ENCODE results near the gene CADM2.
"Not testable (repeated sequence)": the region's sequence is repeated elsewhere in the genome, so short reads cannot be mapped to it uniquely, and the experiment has no call there.

CADM2 gene

DNA sequence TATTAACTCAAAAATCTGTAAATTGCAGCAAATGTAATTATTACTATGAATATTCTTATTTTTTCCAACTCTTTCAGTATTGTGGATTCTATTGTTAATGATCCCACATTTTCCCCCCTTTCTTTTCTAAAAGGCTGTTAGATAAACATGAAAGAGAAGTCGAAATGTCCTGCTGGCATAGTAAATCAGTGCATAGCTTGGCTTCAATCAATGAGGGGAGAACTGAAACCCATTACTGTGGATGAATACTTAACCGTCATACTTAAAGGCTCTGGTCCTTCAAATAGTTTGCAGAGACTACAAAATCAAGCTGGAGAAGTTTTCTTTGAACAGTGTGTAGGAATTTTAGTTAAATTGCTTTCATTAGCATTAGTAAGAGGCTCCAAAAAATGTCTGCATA lies 667.9 kb downstream of the CADM2 start:
- CTCF ChIA-PET = no interaction called here
- Mint-ChIP-seq H3K27ac (no peak overlapping the region), H3K4me3 (no peak overlapping the region), H3K4me1 (no peaks in the 10 kb centered on the region), H3K27me3 (no peaks in the 10 kb centered on the region), H3K9me3 (peaks cover 2% of the 10 kb centered on the region), H3K36me3 (no peaks in the 10 kb centered on the region)
- DNase-seq = no peak

DNA sequence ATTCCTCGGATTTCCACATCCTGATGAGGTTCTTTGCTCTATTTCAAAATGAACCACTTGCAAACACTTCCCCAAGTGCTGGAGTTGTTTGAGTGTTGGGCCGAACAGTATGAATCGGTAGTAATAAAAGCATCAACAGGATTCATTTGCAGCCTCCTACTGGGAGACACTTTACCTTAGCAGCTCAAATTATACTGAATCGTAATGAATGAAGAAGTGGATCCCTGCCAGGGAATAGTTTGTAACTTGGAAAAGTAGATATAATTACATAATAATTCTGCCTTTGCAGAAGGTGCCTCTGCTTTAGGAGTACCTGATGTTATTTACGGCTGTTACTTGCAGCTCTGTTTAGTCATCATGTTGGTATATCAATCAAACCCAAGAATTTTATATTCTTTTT lies 669.1 kb downstream of the CADM2 start:
- H3K27me3 Mint-ChIP-seq = no peaks in the 10 kb centered on the region
- H3K4me1 Mint-ChIP-seq = no peaks in the 10 kb centered on the region
- no peaks in the 10 kb centered on the region for H3K36me3 Mint-ChIP-seq
- CTCF ChIA-PET = no interaction called here
- peaks cover 2% of the 10 kb centered on the region for H3K9me3 Mint-ChIP-seq
- DNase-seq = no peak
- no peak overlapping the region for H3K27ac Mint-ChIP-seq
- no peak overlapping the region for H3K4me3 Mint-ChIP-seq

DNA sequence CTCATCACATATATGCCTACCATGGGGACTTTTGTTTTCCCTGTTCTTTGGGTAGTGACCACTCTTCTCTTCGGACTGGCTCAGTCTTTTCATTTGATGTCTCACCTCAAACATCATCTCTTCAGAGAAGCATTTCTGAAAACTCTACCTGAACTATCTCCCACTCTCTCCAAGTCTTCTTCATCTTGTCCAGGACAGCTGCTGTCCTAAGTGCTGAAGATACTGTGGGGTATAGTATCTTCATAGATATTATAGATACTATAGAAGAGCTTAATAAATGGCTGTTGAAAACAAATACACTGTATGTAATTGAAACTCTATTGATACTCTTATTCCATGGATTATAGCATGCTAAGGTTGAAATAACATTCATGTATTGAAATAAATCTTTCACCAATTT lies 672.3 kb downstream of the CADM2 start:
- CTCF ChIA-PET = no interaction called here
- no peaks in the 10 kb centered on the region for H3K27me3 Mint-ChIP-seq
- no peaks in the 10 kb centered on the region for H3K36me3 Mint-ChIP-seq
- H3K4me3 Mint-ChIP-seq = no peak overlapping the region
- no peaks in the 10 kb centered on the region for H3K4me1 Mint-ChIP-seq
- DNase-seq = no peak
- H3K27ac Mint-ChIP-seq = no peak overlapping the region
- no peaks in the 10 kb centered on the region for H3K9me3 Mint-ChIP-seq

DNA sequence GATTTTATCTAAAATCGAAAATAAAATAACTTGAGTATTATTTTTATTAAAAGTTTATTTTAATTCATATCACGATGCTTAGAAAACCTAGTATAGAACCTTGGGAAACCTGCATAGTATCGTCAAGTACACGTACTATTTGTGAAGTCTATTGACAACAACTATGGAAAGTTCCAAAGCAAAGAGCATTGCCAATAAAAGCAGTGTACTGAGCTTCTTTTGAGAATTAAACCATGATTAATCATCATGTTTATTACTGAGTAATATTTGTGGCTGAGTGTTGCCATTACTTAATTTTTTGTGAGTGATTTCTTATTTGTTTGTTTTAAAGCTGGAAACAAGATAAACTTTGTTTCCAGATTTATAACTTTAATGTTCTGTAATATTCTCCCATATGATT lies 674.1 kb downstream of the CADM2 start:
- no peaks in the 10 kb centered on the region for H3K36me3 Mint-ChIP-seq
- CTCF ChIA-PET = no interaction called here

DNA sequence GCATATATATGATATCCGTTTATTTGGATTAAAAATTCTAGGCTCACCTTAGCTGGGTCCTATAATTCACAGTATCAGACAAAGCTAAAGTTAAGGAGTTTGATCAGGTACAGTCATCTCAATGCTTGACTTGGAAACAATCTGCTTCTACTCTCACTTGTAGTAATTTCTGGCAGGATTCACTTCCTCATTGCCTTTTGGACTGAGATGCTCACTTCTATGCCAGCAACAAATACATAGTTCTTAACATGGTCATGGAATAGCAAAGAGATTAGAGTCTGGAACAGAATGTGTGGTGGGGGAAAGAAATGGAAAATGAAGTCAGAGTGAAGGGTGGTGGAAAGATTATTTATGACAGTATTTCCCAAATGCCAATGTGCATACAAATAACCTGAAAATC lies 693.6 kb downstream of the CADM2 start:
- Mint-ChIP-seq H3K9me3 (peaks cover 12% of the 10 kb centered on the region), H3K27ac (no peak overlapping the region), H3K36me3 (no peaks in the 10 kb centered on the region), H3K4me3 (no peak overlapping the region), H3K4me1 (no peaks in the 10 kb centered on the region), H3K27me3 (no peaks in the 10 kb centered on the region)
- CTCF ChIA-PET = no interaction called here
- DNase-seq = no peak

More for the DNA sequence above, 674.1 kb downstream of the CADM2 start:
- DNase-seq = no peak
- no peak overlapping the region for H3K4me3 Mint-ChIP-seq
- H3K27me3 Mint-ChIP-seq = no peaks in the 10 kb centered on the region
- H3K27ac Mint-ChIP-seq = no peak overlapping the region
- H3K4me1 Mint-ChIP-seq = no peaks in the 10 kb centered on the region
- H3K9me3 Mint-ChIP-seq = no peaks in the 10 kb centered on the region

DNA sequence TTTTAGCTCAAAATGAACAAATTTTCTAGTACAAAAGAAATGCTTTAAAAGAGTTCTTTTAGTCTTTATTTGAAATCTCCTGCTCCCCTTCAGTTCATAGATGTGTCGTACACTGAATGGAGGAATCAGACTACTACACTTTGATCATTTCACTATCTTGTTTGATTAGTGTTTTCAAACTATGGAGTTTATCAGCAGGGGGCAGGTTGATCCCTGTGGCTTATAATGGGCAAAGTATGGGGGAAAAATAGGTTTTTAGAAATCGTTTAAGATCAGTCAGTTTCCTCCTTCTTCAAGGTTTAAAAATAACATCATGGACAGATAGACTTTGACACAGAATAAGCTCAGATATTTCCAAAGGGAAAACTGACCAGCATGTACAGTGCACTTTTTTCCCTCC lies 701.7 kb downstream of the CADM2 start:
- Mint-ChIP-seq H3K4me3 (no peak overlapping the region), H3K36me3 (no peaks in the 10 kb centered on the region), H3K4me1 (no peaks in the 10 kb centered on the region), H3K9me3 (no peaks in the 10 kb centered on the region), H3K27ac (no peak overlapping the region), H3K27me3 (no peaks in the 10 kb centered on the region)
- DNase-seq = no peak
- CTCF ChIA-PET = no interaction called here

DNA sequence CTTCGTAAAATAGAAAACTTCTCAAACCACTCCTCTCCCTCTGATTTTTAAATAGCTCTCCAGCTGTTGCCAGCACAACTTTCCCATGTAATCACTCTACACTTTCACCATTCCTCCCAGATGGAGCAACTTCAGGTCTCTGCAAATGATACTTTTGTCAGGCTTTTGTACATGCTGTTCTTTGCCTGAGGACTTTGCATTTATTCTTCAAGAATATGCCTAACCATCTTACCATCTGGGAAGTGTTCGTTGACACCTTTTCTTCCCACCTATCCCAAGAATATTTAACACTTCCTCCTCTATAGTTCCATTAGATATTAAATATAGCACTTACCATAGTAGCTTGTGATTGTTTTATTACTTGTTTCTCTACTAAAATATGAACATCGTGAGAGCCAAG lies 703.7 kb downstream of the CADM2 start:
- CTCF ChIA-PET = no interaction called here
- no peak for DNase-seq
- H3K27ac Mint-ChIP-seq = no peak overlapping the region
- H3K36me3 Mint-ChIP-seq = no peaks in the 10 kb centered on the region
- H3K4me3 Mint-ChIP-seq = no peak overlapping the region
- H3K9me3 Mint-ChIP-seq = peaks cover 2% of the 10 kb centered on the region
- no peaks in the 10 kb centered on the region for H3K4me1 Mint-ChIP-seq
- no peaks in the 10 kb centered on the region for H3K27me3 Mint-ChIP-seq

DNA sequence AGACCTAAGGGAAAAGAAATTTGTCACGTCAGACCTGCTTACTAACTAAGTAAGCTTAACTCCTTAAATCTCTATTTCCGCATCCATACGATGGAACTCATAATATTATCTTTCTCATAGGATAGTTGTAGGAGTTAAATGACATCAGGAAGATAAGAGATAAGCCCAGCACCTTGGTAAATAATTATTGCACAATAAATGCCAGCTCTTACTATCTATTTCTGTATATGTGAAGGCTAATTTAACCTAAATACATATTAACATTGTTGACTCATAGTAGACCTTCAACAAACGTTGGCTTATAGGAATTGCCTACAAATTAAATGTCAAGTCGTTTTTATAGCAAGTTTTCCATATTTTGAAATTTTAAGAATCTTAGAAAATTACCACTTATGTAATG lies 709.0 kb downstream of the CADM2 start:
- CTCF ChIA-PET = no interaction called here
- Mint-ChIP-seq H3K27me3 (no peaks in the 10 kb centered on the region), H3K36me3 (no peaks in the 10 kb centered on the region), H3K4me1 (no peaks in the 10 kb centered on the region), H3K9me3 (peaks cover 4% of the 10 kb centered on the region), H3K4me3 (no peak overlapping the region), H3K27ac (no peak overlapping the region)
- no peak for DNase-seq

DNA sequence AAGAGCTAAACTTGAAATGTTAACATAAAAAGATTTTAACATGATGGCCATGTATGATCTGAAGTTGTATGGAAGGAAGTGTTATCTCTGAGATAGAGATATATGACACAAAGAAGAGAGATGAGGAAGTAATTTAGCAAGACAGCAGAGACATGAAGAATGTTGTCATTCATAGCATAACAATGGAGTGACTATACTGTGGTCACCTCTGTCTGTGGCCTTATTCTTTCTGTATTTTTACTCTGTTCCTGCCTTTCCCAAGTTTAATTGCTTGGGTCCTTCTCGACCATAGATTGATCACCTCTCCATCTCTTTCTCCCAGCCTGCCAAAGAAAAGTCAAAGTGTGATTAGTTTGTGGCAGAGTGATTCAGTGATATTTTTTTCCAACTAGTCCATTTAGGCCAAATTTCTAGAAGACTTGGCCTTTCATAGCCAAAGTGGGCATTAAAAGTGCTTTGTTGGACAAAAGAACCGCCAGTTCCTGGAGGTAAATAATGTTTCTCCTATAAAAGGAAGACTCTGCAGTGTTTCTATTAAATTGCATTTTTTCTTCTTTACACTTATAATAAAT lies 711.9 kb downstream of the CADM2 start:
- H3K4me3 Mint-ChIP-seq = no peak overlapping the region
- no peaks in the 10 kb centered on the region for H3K4me1 Mint-ChIP-seq
- H3K27ac Mint-ChIP-seq = no peak overlapping the region
- H3K36me3 Mint-ChIP-seq = no peaks in the 10 kb centered on the region
- H3K27me3 Mint-ChIP-seq = no peaks in the 10 kb centered on the region
- CTCF ChIA-PET = no interaction called here
- DNase-seq = no peak
- peaks cover 4% of the 10 kb centered on the region for H3K9me3 Mint-ChIP-seq

DNA sequence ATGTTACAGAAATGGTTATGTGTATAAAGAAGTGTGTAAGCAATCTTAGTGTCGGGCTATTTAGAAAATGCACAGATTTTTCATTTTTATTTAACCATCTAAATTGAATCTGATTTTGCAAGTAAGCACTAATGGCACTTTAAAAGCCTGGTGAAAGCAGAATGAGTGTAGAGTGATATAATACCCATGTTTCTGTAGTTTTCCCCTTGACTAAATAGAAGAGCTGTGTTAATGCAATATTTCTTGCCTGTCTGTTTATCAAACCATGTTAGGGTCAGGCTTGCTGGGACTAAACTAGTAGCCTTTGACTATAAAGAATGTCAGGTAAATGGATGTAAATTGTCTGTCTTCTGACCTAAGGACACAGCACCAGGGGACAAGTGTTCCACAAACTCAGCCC lies 714.0 kb downstream of the CADM2 start:
- Mint-ChIP-seq H3K27me3 (no peaks in the 10 kb centered on the region), H3K36me3 (no peaks in the 10 kb centered on the region), H3K4me3 (no peak overlapping the region), H3K4me1 (no peaks in the 10 kb centered on the region), H3K9me3 (peaks cover 2% of the 10 kb centered on the region), H3K27ac (no peak overlapping the region)
- no peak for DNase-seq
- CTCF ChIA-PET = no interaction called here

DNA sequence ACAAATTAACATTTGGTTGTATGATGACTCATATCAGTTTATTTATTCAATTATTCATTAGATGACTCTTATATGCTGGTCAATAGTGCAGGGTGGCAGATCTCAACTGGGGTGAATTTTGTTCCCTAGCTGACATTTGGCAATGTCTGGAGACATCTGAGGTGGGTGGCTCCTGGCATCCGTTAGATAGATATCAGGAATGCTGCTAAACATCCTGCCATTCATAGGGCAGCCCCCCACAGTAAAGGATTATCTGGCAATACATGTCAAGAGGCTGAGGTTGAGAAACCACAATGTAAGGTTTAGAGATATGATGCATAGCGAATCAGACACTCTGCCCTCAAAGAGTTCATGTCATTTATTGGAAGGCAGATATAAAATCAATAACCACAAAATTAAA lies 719.9 kb downstream of the CADM2 start:
- CTCF ChIA-PET = no interaction called here
- H3K9me3 Mint-ChIP-seq = no peaks in the 10 kb centered on the region
- no peaks in the 10 kb centered on the region for H3K4me1 Mint-ChIP-seq
- no peak for DNase-seq
- H3K4me3 Mint-ChIP-seq = no peak overlapping the region
- H3K36me3 Mint-ChIP-seq = no peaks in the 10 kb centered on the region
- no peak overlapping the region for H3K27ac Mint-ChIP-seq
- no peaks in the 10 kb centered on the region for H3K27me3 Mint-ChIP-seq

DNA sequence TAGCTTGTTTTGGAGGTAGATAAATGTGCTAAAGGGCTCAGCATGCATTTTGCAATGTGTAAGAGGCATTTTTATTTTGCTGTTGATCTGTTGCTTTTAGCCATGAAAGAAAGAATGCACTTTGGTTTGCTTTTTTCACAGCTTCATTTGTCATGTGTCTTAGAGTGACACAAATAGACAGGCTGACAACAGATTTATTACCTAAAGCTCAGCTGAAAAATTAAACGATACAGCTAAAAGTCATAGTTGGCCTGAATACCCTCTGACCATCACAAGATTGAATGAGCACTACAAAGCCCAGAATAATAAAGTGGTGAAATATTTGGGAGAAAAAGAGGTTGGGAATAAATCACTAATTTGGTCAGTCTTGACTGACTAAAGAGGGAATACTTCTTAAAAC lies 723.1 kb downstream of the CADM2 start:
- Mint-ChIP-seq H3K4me1 (no peaks in the 10 kb centered on the region), H3K9me3 (peaks cover 8% of the 10 kb centered on the region), H3K4me3 (no peak overlapping the region), H3K27ac (no peak overlapping the region), H3K36me3 (no peaks in the 10 kb centered on the region), H3K27me3 (no peaks in the 10 kb centered on the region)
- no peak for DNase-seq
- CTCF ChIA-PET = no interaction called here

DNA sequence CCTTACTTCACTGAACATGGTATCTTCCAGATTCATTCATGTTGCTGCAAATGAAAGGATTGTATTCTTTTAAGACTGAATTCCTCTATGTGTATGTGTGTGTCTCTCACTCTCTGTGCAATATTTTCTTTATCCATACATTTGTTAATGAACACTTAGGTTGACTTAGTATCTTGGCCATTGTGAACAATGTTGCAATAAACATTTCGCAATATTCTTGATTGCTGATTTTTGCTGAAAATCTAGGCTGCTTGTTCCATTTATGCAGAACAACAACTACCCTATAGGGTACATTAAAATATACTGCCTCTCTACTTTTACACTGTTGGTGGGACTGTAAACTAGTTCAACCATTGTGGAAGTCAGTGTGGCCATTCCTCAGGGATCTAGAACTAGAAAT lies 732.4 kb downstream of the CADM2 start:
- H3K4me1 Mint-ChIP-seq = no peaks in the 10 kb centered on the region
- no peaks in the 10 kb centered on the region for H3K36me3 Mint-ChIP-seq
- no peaks in the 10 kb centered on the region for H3K27me3 Mint-ChIP-seq
- H3K9me3 Mint-ChIP-seq = peaks cover 6% of the 10 kb centered on the region
- CTCF ChIA-PET = no interaction called here
- no peak overlapping the region for H3K27ac Mint-ChIP-seq
- DNase-seq = no peak
- no peak overlapping the region for H3K4me3 Mint-ChIP-seq

DNA sequence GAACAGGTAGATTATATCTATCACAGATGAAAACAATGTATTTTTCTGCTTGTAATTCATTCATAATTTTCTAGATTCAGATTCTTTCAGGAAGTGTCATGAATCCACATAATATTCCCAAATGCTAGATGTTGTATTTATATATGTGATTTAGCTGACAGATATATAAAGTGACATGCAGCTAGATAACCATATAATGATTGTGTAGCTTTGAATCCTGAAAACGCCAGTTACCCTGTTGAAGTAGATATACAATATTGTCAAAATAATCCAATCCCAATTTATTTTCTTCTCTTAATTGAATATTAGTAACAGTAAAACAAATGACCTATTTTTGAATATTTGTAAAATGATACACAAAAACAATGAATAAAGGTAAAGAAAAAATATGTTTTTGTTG lies 738.4 kb downstream of the CADM2 start:
- no peaks in the 10 kb centered on the region for H3K4me1 Mint-ChIP-seq
- DNase-seq = no peak
- H3K27ac Mint-ChIP-seq = no peak overlapping the region
- CTCF ChIA-PET = no interaction called here
- no peak overlapping the region for H3K4me3 Mint-ChIP-seq
- H3K27me3 Mint-ChIP-seq = no peaks in the 10 kb centered on the region
- peaks cover 2% of the 10 kb centered on the region for H3K9me3 Mint-ChIP-seq
- H3K36me3 Mint-ChIP-seq = no peaks in the 10 kb centered on the region

DNA sequence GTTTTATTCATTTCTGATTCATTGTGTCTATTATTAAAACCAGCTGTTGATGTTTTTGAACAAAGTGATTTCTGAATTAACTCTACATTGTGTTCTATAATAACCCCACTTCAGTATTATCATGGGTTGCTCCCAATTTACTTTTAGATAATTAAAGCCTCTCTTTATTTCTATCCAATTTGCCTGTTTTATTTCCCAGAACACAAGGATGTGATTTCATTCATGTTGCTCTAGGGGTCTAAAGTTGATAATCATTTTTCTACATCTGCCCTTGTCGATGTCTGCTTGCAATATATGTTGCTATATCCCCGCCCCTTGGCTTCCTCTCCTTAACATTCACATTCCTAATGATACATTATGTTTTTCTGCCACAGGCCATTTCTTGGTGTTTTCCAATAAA lies 747.3 kb downstream of the CADM2 start:
- no peak overlapping the region for H3K27ac Mint-ChIP-seq
- H3K27me3 Mint-ChIP-seq = no peaks in the 10 kb centered on the region
- CTCF ChIA-PET = no interaction called here
- no peaks in the 10 kb centered on the region for H3K9me3 Mint-ChIP-seq
- no peak overlapping the region for H3K4me3 Mint-ChIP-seq
- no peak for DNase-seq
- no peaks in the 10 kb centered on the region for H3K36me3 Mint-ChIP-seq
- H3K4me1 Mint-ChIP-seq = no peaks in the 10 kb centered on the region

DNA sequence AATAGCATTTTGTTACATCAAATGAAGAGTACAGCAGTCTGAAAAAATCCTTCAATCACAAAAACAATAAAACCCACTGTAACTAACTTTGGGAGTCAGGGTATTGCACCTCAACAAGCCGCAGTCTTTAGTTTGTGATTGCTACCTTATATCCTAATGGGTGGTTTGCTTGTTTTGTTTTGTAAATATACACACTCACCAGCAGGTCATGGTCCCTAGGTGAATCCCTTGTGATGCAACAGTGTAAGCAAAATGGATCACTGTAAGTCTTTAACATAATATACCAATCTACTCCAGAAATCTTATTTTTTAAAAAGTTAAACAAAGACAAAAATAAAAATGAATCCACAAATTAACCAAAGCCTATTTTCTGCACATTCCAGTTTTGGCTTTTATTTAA lies 749.5 kb downstream of the CADM2 start:
- H3K36me3 Mint-ChIP-seq, H3K9me3 Mint-ChIP-seq, CTCF ChIA-PET, H3K4me1 Mint-ChIP-seq, H3K4me3 Mint-ChIP-seq, H3K27ac Mint-ChIP-seq, H3K27me3 Mint-ChIP-seq, DNase-seq: not testable (repeated sequence)

Data from activated naive CD4-positive, alpha-beta T cell treated with anti-CD3 and anti-CD28 coated beads, Interleukin-2, amount 10 ng/mL, durations not matched to agents 7 days and 5 days (primary cell).